ENCODE data around the gene SH3GL1.

DNA sequence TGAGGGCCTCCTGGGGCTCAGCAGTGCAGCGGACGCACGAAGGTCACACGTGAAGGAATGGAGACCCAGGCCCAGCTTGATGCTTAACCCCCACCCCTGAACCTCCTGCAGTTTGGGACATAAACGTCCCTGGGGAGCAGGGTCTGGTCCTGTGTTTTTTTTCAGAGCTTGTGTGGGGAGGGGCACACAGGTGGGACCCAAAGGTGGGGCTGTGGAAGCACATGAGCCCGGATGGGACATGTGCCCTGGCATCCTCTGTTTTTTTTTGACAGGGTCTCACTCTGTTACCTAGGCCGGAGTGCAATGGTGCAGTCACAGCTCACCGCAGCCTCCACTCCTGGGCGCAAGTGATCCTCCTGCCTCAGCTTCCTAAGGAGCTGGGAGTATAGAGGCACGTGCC is 36.8 kb upstream of the SH3GL1 start:
- TF ChIP-seq, protein P1, sequence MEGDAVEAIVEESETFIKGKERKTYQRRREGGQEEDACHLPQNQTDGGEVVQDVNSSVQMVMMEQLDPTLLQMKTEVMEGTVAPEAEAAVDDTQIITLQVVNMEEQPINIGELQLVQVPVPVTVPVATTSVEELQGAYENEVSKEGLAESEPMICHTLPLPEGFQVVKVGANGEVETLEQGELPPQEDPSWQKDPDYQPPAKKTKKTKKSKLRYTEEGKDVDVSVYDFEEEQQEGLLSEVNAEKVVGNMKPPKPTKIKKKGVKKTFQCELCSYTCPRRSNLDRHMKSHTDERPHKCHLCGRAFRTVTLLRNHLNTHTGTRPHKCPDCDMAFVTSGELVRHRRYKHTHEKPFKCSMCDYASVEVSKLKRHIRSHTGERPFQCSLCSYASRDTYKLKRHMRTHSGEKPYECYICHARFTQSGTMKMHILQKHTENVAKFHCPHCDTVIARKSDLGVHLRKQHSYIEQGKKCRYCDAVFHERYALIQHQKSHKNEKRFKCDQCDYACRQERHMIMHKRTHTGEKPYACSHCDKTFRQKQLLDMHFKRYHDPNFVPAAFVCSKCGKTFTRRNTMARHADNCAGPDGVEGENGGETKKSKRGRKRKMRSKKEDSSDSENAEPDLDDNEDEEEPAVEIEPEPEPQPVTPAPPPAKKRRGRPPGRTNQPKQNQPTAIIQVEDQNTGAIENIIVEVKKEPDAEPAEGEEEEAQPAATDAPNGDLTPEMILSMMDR (IDR thresholded peaks at IDR 0.05; ENCODE audit: poor library complexity) = no peak
- TF ChIP-seq EZH2 (IDR thresholded peaks at IDR 0.05; ENCODE audit: borderline replicate concordance) = no peak

All from hepatocyte (in vitro differentiated cells).